Uterus (tissue), 4 donors: ENCODE measurements around the gene DNMT1. TPM values are rescaled to one million over a fixed set of nuclear protein-coding genes. Genes with fewer than 3 reads are reported as not detected.
"Not testable (repeated sequence)": the region's sequence is repeated elsewhere in the genome, so short reads cannot be mapped to it uniquely, and the experiment has no call there.

Experiments used
- DNase-seq, 2 donors: peaks; one replicate each; pipeline ENCODE4 v3.0.0-alpha.2; 2019 to 2020
- H3K27ac ChIP-seq, 2 donors: fragments of 200-600 bp; sonication (generic); 1 replicate in 1 of 2; 2 replicates in 1 of 2; pipeline ENCODE4 v1.5.1; 2016 to 2018
- H3K27me3 ChIP-seq, 2 donors: fragments of 200-600 bp; sonication (generic); one replicate each; pipeline ENCODE4 v1.5.1; 2018 to 2019; ENCODE audit warnings: control low read depth in 1 of 2
- H3K36me3 ChIP-seq, 2 donors: fragments of 200-600 bp; sonication (generic); one replicate each; pipeline ENCODE4 v1.5.1; 2019; ENCODE audit warnings: control low read depth in 1 of 2
- H3K4me1 ChIP-seq, 2 donors: fragments of 200-600 bp; sonication (generic); one replicate each; pipeline ENCODE4 v1.5.1; 2018 to 2019; ENCODE audit warnings: control low read depth in 1 of 2
- H3K4me3 ChIP-seq, 2 donors: fragments of 200-600 bp; sonication (generic); 1 replicate in 1 of 2; 2 replicates in 1 of 2; pipeline ENCODE4 v1.5.1; 2018 to 2019; ENCODE audit warnings: mild to moderate bottlenecking in 1 of 2
- H3K9me3 ChIP-seq, 2 donors: fragments of 200-600 bp; sonication (generic); one replicate each; pipeline ENCODE4 v1.5.1; 2019; ENCODE audit warnings: control low read depth in 1 of 2
- POLR2A ChIP-seq, 2 donors: fragments of 450-650 bp; IDR thresholded peaks; one replicate each; pipeline ENCODE4 v1.6.1; 2016; ENCODE audit warnings: antibody characterized with exemption in 2 of 2, mild to moderate bottlenecking in 1 of 2, moderate library complexity in 1 of 2
- intact Hi-C: fragments of 100-400 bp; cut with DNase I; formaldehyde crosslinking; loops from one replicate; pipeline ENCODE4 v1.15.1; 2023; ENCODE audit warnings: low total_unique reads
- total RNA-seq, 4 donors: library from RNA; depleted of rRNA in 3 of 4; stranded (reverse); fragments of >200 nt in 3 of 4; gene quantifications; one replicate each; pipeline versions ENCODE4 v1.1.0 to v1.2.4, GENCODE V29; 2014 to 2023
- TF ChIP-seq, protein P1 (sequence below), 4 experiments: fragments of 200-600 bp in 2 of 4; fragments of 450-650 bp in 2 of 4; sonication (generic) in 2 of 4; IDR thresholded peaks; one replicate each; pipeline ENCODE4 v1.5.1; 2016 to 2019; ENCODE audit warnings: antibody characterized with exemption in 4 of 4, mild to moderate bottlenecking in 2 of 4, moderate library complexity in 1 of 4
- donor health status: DM: yes; HTN: yes; CAD: no.

DNMT1 gene
- total RNA-seq, 4 donors from 2014 or later, result 37.6 to 134 (median 67.9) TPM

DNA sequence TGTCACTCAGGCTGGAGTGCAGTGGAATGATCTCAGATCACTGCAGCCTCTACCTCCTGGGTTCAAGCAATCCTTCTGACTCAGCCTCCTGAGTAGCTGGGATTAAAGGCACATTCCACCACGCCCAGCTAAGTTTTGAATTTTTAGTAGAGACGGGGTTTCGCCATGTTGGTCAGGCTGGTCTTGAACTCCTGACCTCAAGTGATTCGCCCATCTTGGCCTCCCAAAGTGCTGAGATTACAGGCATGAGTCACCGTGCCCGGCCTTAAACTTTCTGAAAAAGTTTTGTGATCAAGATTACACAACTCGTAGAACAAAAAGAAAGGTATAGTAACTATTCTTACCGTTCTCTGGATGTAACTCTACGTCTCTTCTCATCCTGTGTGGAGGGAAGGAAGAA lies 21.2 kb downstream of the DNMT1 start:
- intact Hi-C loops, result no loop called here
- DNase-seq, result no peak
- no peaks in the 10 kb centered on the region for H3K27me3 ChIP-seq
- TF ChIP-seq, protein P1, sequence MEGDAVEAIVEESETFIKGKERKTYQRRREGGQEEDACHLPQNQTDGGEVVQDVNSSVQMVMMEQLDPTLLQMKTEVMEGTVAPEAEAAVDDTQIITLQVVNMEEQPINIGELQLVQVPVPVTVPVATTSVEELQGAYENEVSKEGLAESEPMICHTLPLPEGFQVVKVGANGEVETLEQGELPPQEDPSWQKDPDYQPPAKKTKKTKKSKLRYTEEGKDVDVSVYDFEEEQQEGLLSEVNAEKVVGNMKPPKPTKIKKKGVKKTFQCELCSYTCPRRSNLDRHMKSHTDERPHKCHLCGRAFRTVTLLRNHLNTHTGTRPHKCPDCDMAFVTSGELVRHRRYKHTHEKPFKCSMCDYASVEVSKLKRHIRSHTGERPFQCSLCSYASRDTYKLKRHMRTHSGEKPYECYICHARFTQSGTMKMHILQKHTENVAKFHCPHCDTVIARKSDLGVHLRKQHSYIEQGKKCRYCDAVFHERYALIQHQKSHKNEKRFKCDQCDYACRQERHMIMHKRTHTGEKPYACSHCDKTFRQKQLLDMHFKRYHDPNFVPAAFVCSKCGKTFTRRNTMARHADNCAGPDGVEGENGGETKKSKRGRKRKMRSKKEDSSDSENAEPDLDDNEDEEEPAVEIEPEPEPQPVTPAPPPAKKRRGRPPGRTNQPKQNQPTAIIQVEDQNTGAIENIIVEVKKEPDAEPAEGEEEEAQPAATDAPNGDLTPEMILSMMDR (IDR thresholded peaks at IDR 0.05), result no peak
- no peak for TF ChIP-seq POLR2A (IDR thresholded peaks at IDR 0.05)
- no peaks in the 10 kb centered on the region for H3K4me1 ChIP-seq
- H3K4me3 ChIP-seq, result no peak overlapping the region
- H3K27ac ChIP-seq, result no peak overlapping the region
- H3K9me3 ChIP-seq, result no peaks in the 10 kb centered on the region
- no peaks in the 10 kb centered on the region for H3K36me3 ChIP-seq

DNA sequence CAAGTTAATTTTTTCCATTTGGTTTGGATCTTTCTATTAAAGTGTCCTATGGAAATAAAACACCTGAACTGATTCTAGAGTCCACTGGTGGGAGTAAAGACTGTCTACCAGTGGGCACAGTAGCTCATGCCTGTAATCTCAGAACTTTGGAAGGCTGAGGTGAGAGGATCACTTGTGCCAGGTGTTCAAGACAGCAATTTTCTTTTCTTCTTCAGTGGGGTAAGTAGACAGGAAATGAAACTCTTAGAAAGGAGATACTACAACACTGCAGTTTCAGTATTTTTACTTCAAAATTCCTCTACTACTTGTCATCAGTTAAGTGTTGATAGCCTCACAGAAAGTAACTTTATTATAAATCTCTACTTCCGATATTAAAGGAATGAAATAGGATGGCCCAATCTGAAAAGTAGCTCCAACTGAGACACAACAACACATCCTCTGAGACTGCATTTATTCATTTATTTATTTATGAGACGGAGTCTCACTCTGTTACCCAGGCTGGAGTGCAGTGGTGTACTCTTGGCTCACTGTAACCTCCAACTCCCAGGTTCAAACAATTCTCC lies 26.3 kb downstream of the DNMT1 start:
- DNase-seq, result no peak
- TF ChIP-seq, protein P1 (IDR thresholded peaks at IDR 0.05), result no peak
- no peak for TF ChIP-seq POLR2A (IDR thresholded peaks at IDR 0.05)
- H3K27me3 ChIP-seq, result no peaks in the 10 kb centered on the region
- H3K4me1 ChIP-seq, result no peaks in the 10 kb centered on the region
- H3K4me3 ChIP-seq, result no peak overlapping the region
- H3K27ac ChIP-seq, result no peak overlapping the region
- intact Hi-C loops, result no loop called here
- H3K36me3 ChIP-seq, result no peaks in the 10 kb centered on the region
- H3K9me3 ChIP-seq, result no peaks in the 10 kb centered on the region

DNA sequence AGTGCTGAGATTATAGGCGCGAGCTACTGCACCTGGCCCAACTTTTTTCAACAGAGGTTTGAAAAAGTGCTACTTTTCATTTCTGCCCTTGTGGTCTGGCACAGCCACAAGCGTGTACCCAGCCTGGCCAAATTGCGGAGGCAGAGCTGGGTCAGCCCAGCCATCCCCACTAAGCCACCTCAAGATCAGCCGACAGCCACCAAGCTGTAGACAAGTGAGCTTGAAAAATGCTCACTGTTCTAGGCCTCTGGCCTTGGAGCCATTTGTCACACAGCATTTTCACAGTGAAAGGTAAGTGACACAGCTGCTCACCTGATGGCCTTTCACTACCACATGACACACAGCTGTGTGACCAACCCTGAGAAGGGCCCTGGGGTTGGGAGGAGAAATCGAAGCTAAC lies 27.3 kb downstream of the DNMT1 start:
- H3K27me3 ChIP-seq, result no peaks in the 10 kb centered on the region
- no peaks in the 10 kb centered on the region for H3K36me3 ChIP-seq
- H3K4me1 ChIP-seq, result no peaks in the 10 kb centered on the region
- H3K4me3 ChIP-seq, result no peak overlapping the region
- H3K27ac ChIP-seq, result no peak overlapping the region
- no peaks in the 10 kb centered on the region for H3K9me3 ChIP-seq
- DNase-seq, result no peak
- intact Hi-C loops, result no loop called here
- TF ChIP-seq, protein P1 (IDR thresholded peaks at IDR 0.05), result no peak
- TF ChIP-seq POLR2A (IDR thresholded peaks at IDR 0.05), result no peak

DNA sequence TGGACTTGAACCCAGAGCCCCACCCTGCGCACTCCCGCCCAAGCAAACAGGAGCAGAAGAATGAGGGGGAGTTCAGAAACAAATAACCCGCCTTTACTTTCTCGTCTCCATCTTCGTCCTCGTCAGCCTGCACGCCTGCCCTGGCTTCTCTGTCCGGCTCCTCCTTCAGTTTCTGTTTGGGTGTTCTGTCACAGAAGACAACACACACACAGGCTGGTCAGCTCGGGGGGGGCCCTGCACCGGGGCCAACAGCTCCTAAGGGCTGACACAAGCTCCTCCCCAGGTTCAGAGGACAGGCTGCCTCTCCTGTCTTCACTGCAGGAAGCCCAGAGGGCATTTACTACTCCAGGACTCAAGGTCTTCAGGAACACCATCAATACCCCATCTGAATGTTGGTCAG lies 28.3 kb downstream of the DNMT1 start:
- H3K27me3 ChIP-seq, H3K4me1 ChIP-seq, DNase-seq, intact Hi-C loops, H3K9me3 ChIP-seq, H3K4me3 ChIP-seq, H3K36me3 ChIP-seq, H3K27ac ChIP-seq: not testable (repeated sequence)

DNA sequence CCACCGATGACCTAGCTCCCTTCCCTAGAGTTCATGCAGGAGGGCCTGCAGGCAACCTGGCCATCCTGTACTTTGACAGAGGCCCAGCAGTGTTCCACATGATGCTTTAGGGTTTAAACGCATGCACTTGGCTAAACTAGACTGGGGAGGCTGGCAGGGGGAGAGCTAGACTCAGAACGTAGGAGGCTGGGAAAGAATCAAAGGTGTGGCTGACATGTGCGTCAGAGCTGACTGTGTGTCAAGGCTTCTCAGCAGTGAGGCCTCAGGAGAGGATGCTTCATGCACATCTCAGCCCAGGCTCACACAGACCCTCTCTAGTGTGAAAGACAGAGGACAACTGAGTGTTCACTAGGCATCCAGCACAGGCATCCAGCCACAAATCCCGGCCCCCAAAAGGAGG lies 28.7 kb downstream of the DNMT1 start:
- TF ChIP-seq POLR2A (IDR thresholded peaks at IDR 0.05), result no peak
- TF ChIP-seq, protein P1 (IDR thresholded peaks at IDR 0.05), result no peak
- Histone ChIP-seq H3K4me1 (no peaks in the 10 kb centered on the region), H3K36me3 (no peaks in the 10 kb centered on the region), H3K27ac (no peak overlapping the region), H3K9me3 (no peaks in the 10 kb centered on the region), H3K27me3 (no peaks in the 10 kb centered on the region), H3K4me3 (no peak overlapping the region)
- intact Hi-C loops, result no loop called here
- no peak for DNase-seq

DNA sequence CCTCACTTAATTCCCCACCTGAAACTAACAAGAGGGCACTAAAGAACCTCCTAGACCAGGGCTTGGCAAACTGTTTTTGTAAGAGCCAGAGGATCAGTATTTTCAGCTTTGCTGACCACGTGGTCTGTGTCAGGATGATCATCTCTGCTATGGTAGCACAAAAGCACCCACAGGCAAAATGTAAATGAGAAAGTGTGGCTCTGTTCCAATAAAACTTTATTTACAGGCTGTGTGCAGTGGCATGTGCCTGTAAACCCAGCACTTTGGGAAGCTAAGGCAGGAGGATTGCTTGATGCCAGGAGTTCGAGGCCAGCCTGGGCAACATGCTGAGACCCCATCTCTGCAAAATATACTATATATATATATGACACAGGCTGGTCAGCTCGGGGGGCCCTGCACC lies 31.2 kb downstream of the DNMT1 start:
- Histone ChIP-seq H3K4me1 (no peaks in the 10 kb centered on the region), H3K27ac (no peak overlapping the region), H3K9me3 (no peaks in the 10 kb centered on the region), H3K4me3 (no peak overlapping the region), H3K27me3 (no peaks in the 10 kb centered on the region), H3K36me3 (no peaks in the 10 kb centered on the region)
- TF ChIP-seq, protein P1 (IDR thresholded peaks at IDR 0.05), result no peak
- no peak for TF ChIP-seq POLR2A (IDR thresholded peaks at IDR 0.05)
- no peak for DNase-seq
- intact Hi-C loops, result no loop called here
